ENCODE results near the gene MAP2K5.

The MAP2K5 gene

GRCh38 chr15:67719330-67719959 lies 176.9 kb downstream of the MAP2K5 start:
- in situ Hi-C loops (cut with MboI; ENCODE audit: low sequenced_read_pairs) = no loop called here

- in situ Hi-C loops (cut with MboI; ENCODE audit: low sequenced_read_pairs) = no loop called here
These were observed 178.2 kb downstream of the MAP2K5 start for GRCh38 chr15:67720556-67721175.

GRCh38 chr15:67722030-67722817 lies 179.7 kb downstream of the MAP2K5 start:
- in situ Hi-C loops (cut with MboI; ENCODE audit: low sequenced_read_pairs) = no loop called here

GRCh38 chr15:67723294-67724024 lies 181.0 kb downstream of the MAP2K5 start:
- in situ Hi-C loops (cut with MboI; ENCODE audit: low sequenced_read_pairs) = no loop called here

GRCh38 chr15:67724691-67725375 lies 182.3 kb downstream of the MAP2K5 start:
- in situ Hi-C loops (cut with MboI; ENCODE audit: low sequenced_read_pairs) = no loop called here

- in situ Hi-C loops (cut with MboI; ENCODE audit: low sequenced_read_pairs) = no loop called here
These were observed 187.6 kb downstream of the MAP2K5 start for GRCh38 chr15:67730135-67730534.

- in situ Hi-C loops (cut with MboI; ENCODE audit: low sequenced_read_pairs) = no loop called here
These were observed 188.7 kb downstream of the MAP2K5 start for GRCh38 chr15:67731112-67731721.

- in situ Hi-C loops (cut with MboI; ENCODE audit: low sequenced_read_pairs) = no loop called here
These were observed 189.7 kb downstream of the MAP2K5 start for GRCh38 chr15:67732164-67732563.

- in situ Hi-C loops (cut with MboI; ENCODE audit: low sequenced_read_pairs) = no loop called here
These were observed 190.3 kb downstream of the MAP2K5 start for GRCh38 chr15:67732671-67733374.

GRCh38 chr15:67735896-67736295 lies 193.4 kb downstream of the MAP2K5 start:
- in situ Hi-C loops (cut with MboI; ENCODE audit: low sequenced_read_pairs) = no loop called here

- in situ Hi-C loops (cut with MboI; ENCODE audit: low sequenced_read_pairs) = no loop called here
These were observed 194.3 kb downstream of the MAP2K5 start for GRCh38 chr15:67736810-67737209.

- in situ Hi-C loops (cut with MboI; ENCODE audit: low sequenced_read_pairs) = no loop called here
These were observed 195.6 kb downstream of the MAP2K5 start for GRCh38 chr15:67738056-67738455.

- in situ Hi-C loops (cut with MboI; ENCODE audit: low sequenced_read_pairs) = no loop called here
These were observed 197.9 kb downstream of the MAP2K5 start for GRCh38 chr15:67740405-67740804.

- in situ Hi-C loops (cut with MboI; ENCODE audit: low sequenced_read_pairs) = no loop called here
These were observed 198.8 kb downstream of the MAP2K5 start for GRCh38 chr15:67741308-67741707.

- in situ Hi-C loops (cut with MboI; ENCODE audit: low sequenced_read_pairs) = no loop called here
These were observed 201.1 kb downstream of the MAP2K5 start for GRCh38 chr15:67743558-67743957.

GRCh38 chr15:67744331-67745072 lies 202.0 kb downstream of the MAP2K5 start:
- in situ Hi-C loops (cut with MboI; ENCODE audit: low sequenced_read_pairs) = no loop called here

- in situ Hi-C loops (cut with MboI; ENCODE audit: low sequenced_read_pairs) = no loop called here
These were observed 202.8 kb downstream of the MAP2K5 start for GRCh38 chr15:67745073-67746006.

GRCh38 chr15:67746022-67746421 lies 203.5 kb downstream of the MAP2K5 start:
- in situ Hi-C loops (cut with MboI; ENCODE audit: low sequenced_read_pairs) = no loop called here

All from HL-60/S4 treated with phorbol 12-myristate 13-acetate at 8.2 ng/mL for 4 days and 3 days (cell line).